ENCODE results near the gene ASAP2.

Gene ASAP2

DNA sequence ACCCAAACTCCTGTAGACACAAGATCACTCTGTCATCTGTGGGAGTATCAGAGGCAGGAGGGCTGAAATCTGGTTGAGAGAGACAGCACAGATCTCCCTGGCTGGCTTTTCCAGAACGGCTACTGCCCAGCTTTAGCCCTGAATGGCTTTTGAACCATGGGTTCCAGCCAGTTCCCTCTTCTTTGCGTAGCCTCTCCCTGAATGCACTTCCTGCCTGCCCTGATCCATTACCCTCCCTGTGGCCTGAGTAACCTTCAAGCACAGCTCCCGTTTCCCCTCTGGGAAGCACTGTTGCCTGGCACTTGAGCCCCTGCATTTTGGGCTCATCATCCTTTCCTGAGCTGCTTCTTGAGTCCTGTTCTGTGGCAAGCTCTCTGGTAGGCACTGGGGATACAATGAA, 68.8 kb downstream of the ASAP2 start:
- DNase-seq (ENCODE audit: low read depth) = no peak

GRCh38 chr2:9276074-9276473, 69.5 kb downstream of the ASAP2 start:
- DNase-seq (ENCODE audit: low read depth) = no peak

DNA sequence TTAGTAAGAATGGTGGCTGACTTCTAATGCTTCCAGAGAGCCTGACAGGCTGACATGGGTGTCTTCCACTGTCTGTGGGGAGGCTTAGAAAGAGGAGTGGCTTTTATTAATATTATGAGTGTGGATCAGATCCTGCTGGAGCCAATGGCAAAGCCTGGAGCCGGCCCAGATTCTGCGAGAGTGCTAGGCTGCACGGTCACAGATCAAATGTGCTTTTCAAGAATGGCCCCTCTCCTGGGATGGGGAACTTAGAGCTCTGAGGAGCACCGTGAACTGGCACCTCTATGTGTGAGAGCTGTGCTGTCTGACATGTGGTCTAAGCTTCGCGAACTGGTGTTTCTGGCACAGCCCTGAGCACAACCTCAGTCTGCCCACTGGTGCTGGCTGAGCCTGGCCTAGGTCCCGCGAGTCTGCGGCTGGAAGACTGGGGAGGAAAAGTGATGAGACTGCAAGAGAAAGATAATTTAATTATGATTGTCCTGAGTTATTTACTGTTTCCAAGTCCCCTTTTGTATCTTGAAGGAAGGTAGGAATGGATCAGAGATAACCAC, 70.4 kb downstream of the ASAP2 start:
- no peak for DNase-seq (ENCODE audit: low read depth)

DNA sequence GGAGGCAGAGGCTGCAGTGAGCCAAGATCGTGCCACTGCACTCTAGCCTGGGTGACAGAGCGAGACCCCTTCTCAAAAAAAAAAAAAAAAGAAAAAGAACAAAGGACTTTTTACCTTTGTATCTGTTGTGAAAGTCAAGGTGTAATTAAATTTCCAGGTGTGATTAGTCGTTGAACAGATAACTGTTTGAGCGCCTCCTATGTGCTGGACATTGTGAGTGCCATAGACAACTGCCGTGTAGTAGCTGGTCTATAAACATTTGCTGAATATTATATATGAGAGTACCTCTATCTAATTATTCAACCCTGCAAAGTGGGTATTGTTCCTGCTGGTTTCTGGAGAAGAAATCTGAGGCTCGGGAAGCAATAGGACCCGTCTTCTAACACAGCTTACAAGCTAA, 71.8 kb downstream of the ASAP2 start:
- DNase-seq (ENCODE audit: low read depth) = no peak

DNA sequence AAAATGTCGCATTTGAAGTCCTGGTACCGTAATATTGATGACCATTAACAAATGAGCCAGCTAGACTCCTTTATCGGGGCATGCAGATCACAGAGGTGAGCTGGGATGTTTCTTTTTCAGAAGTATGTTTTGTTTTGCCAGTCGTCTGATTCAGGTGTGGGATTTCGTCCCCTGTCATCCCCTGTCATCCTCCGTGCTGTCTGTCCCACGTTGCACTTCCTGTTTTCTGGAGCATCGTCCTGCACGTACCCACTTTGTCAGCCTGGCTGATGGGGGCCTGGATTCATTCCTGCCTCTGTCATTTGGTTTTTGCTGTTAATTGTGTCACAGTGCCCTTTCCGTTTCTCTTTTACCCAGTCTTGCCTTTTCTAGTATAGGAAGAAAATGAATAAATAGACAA, 72.8 kb downstream of the ASAP2 start:
- DNase-seq (ENCODE audit: low read depth) = no peak

- DNase-seq (ENCODE audit: low read depth) = no peak
These were observed 73.6 kb downstream of the ASAP2 start for GRCh38 chr2:9280224-9280623.

GRCh38 chr2:9281145-9281544, 74.5 kb downstream of the ASAP2 start:
- DNase-seq (ENCODE audit: low read depth) = no peak

DNA sequence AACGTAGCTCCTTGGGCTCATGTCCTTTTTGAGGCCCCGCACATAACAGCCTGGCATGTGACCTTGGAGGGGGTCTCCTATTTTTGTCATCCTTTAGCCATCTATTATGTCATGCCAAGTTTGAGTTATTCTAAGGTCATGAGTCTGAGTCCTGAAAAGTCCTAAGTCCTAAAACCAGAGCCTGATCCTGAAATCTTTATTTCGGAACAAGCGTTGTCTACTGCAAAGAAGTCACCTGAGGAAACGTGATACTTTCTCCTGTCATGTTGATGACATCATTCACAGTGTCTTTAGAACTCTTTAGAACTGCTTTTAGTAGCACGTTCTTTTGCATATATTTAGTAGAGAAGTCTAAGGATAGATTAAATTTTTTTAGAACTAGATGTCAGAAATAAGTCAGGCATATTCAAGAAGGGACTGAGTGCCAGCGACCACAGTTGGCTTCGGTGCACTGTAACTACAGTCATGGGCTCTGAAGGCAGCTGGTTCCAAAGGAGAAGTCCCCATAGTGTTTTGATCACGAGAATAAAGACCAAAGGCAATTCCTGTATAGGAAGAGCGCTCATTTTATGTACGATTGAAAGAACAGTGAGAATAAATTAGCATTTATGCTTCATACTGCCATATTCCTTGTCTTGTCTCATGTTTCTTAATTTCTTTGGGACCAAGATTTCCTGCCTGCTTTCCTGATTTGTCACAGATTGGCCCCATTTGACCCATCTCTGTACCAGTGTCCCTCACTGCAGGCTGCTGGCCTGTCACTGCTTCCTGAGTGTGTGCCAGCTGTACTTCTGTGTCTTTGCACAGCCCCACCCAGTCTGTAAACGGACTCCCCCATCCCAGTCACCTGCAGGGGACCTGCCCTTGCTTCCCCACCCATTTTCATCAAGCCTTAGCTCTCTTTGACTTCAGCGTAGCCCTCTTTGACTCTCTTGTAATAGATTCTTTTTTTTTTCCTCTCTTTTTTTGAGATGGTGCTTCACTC, 75.8 kb downstream of the ASAP2 start:
- DNase-seq (ENCODE audit: low read depth) = no peak

- no peak for DNase-seq (ENCODE audit: low read depth)
These were observed 78.1 kb downstream of the ASAP2 start for GRCh38 chr2:9284521-9285297.

DNA sequence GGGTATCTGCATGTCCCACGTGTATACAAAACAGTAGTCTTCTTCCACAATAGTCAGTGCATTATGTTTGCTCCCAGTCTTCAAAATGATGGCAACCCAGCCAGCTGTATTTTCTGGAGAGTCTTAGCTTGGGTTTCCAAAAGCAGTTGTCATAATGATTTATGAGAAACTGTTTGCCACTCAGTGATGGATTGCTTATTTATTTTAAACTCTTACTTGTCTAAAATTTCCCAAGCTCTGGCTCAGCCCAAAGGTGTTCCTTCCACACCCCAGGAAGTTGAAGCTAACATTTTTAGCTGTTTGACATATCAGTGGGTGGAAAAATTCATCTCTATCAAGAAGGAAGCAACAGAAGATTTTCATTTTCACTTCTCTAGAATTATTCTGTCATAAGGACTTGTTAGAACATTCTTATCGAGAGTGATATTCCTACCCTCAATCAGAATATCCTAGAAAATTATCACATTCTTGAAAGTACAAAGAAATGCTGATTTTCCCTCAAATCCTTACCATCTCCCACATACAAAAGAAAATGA, 78.8 kb downstream of the ASAP2 start:
- no peak for DNase-seq (ENCODE audit: low read depth)

- DNase-seq (ENCODE audit: low read depth) = no peak
These were observed 79.3 kb downstream of the ASAP2 start for GRCh38 chr2:9285921-9286320.

- peak; percentile 59 for DNase-seq (ENCODE audit: low read depth)
These were observed 80.2 kb downstream of the ASAP2 start for GRCh38 chr2:9286554-9287399.

- peak; percentile 96 for DNase-seq (ENCODE audit: low read depth)
These were observed 80.9 kb downstream of the ASAP2 start for GRCh38 chr2:9287400-9288045.

- DNase-seq (ENCODE audit: low read depth) = peak; percentile 44
These were observed 81.6 kb downstream of the ASAP2 start for GRCh38 chr2:9288233-9288632.

- no peak for DNase-seq (ENCODE audit: low read depth)
These were observed 82.2 kb downstream of the ASAP2 start for GRCh38 chr2:9288681-9289338.

DNA sequence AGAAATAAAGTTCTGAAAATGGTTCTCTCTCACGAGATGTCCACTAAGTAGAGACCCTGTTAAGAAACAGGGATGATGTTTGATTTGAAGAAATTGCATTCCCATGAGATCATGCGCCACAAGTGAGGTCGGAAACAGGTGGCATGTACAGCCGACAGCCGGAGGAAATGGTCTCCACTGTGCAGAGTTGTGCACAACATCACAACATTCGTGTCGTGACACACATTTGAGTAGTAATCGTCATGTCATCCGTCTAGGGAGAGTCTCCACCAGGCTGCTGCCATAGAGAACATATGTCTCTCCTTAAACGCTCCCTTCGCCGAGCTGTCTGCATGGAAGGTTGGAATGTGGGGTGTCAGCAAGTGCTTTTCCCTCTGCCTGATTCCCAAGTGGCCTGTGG, 84.7 kb downstream of the ASAP2 start:
- DNase-seq (ENCODE audit: low read depth) = no peak

- DNase-seq (ENCODE audit: low read depth) = no peak
These were observed 85.3 kb downstream of the ASAP2 start for GRCh38 chr2:9291866-9292265.

- DNase-seq (ENCODE audit: low read depth) = no peak
These were observed 85.8 kb downstream of the ASAP2 start for GRCh38 chr2:9292426-9292825.

DNA sequence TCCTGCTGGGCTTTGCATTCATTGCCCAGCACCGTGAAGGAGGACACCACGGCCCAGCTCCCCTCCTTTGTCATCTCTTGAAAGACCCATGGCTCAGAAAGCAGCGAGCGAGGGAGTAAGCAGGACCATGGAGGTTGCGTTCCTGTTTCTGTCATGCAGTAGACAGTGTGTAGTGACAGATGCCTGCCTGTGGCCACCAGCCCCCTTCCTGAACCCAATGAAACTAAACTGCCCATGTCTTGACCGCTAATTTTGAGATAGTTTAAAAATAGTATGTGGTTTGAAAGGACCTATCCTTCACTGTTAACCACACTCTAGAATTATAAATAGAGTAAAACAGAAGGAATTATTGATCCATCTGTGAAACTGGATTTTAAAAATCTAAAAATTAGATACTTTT, 88.2 kb downstream of the ASAP2 start:
- DNase-seq (ENCODE audit: low read depth) = no peak

DNA sequence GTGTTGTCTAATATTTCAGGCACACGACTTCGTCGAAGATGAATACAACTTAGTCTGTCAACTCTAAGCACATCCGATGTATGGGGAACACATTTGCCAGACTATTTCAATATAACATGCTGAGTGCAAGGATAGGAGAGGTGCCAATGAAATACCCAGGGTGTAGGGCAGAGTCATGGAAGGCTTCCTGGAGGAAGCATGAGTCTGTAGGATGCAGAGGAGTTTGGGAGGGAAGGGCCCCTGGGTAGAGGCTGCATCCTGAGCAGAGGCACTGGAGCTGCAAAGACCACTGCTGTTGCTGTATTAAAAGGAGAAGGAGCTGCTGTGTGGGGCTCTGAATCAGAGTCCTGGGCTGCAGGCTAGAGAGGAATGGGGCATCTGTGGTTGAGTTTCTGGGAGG, 89.9 kb downstream of the ASAP2 start:
- DNase-seq (ENCODE audit: low read depth) = no peak

DNA sequence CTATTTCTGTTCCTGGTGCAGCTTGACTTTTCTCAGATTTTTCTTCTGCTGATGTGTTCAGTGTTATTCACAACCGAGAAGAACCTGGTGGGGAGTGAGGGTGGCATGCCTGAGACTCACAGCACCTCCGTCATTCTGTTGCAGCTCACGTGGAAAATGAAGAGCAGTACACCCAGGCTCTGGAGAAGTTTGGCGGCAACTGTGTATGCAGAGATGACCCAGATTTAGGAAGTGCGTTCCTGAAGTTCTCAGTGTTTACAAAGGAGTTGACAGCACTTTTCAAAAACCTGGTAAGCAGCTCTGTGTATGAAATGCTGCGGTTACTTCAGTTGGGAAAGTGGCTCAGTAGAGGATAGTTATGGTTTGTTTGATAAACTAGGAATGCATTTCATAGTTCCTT, 90.5 kb downstream of the ASAP2 start:
- no peak for DNase-seq (ENCODE audit: low read depth)
